ELR (cell line): ENCODE results near the gene OPN1SW.

Experiments
- DNase-seq: peaks from one replicate; pipeline ENCODE4 v3.0.0-alpha.2; 2015; ENCODE audit warnings: low read depth

The OPN1SW gene

DNA sequence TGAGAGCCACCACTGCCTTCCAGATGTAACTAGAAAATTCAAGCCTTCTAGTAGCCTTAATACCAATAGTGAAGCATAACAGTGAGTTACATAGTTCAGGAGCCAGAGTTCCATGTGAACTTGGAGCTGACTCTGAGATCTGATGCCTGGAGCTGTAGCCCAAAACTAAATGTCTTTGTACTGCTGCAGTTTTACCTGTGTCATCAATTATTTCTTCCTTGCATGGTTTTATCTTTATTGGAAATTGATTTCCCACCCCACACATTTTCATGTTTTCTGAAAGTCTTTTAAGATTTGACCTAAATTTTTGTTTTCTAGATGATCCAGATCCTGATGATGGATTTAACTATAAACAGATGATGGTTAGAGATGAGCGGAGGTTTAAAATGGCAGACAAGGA lies 17.0 kb downstream of the OPN1SW start:
- no peak for DNase-seq

GRCh38 chr7:128757203-128757602 lies 18.4 kb downstream of the OPN1SW start:
- DNase-seq: no peak

DNA sequence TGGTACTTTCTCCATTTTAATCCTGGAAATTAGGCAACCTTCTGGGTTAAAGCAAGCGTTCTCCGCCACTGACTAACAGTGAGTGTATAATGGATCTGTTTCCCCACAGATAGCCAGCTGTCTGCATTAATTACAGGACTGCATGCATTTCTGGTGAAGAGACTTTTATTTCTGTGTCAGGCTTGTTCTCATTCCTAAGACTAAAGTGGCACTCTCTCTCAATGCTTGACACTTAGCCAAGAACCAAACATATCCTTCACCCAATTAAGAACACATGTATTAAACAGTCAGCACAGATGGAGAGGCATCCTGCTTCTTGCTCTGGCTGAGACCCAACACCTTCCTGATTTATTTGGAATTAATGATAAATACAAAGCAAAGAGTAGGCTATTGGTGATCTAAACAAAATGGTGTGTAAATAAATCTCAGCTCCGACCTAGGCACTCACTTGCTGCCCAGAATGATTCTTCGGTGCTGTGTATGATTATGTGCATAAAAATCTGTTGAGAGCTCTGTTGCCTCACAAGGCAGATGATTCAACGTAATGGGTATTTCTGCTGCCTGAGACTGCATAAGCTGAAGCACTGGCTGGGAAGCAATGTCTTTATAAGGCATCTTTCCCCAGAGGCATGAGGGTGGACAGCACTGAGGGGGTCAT lies 19.6 kb downstream of the OPN1SW start:
- DNase-seq: peak; percentile 82

- DNase-seq: no peak
Observed at GRCh38 chr7:128755075-128755818, 20.3 kb downstream of the OPN1SW start.

DNA sequence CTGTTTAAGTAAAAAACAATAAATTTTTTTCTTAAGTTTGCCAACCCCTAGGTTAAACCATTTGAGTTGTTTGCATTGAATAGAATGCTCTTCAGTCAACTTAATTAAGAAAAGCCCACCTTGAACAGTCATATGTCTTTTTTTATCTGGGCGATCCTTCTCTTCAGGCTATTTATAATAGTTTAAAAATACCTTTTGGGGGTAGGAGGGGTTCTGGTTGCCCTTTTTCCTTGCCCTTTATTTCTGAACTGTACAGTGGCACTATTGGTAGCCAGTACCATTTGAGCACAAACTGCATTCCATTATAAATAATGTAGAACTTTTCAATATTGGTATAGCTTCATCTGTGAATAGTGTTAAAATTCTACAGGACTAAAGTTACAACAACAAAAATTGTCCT lies 23.3 kb downstream of the OPN1SW start:
- no peak for DNase-seq

GRCh38 chr7:128747327-128748079 lies 28.1 kb downstream of the OPN1SW start:
- DNase-seq: no peak

GRCh38 chr7:128745706-128746105 lies 29.9 kb downstream of the OPN1SW start:
- DNase-seq: no peak

GRCh38 chr7:128744366-128744905 lies 31.2 kb downstream of the OPN1SW start:
- no peak for DNase-seq

DNA sequence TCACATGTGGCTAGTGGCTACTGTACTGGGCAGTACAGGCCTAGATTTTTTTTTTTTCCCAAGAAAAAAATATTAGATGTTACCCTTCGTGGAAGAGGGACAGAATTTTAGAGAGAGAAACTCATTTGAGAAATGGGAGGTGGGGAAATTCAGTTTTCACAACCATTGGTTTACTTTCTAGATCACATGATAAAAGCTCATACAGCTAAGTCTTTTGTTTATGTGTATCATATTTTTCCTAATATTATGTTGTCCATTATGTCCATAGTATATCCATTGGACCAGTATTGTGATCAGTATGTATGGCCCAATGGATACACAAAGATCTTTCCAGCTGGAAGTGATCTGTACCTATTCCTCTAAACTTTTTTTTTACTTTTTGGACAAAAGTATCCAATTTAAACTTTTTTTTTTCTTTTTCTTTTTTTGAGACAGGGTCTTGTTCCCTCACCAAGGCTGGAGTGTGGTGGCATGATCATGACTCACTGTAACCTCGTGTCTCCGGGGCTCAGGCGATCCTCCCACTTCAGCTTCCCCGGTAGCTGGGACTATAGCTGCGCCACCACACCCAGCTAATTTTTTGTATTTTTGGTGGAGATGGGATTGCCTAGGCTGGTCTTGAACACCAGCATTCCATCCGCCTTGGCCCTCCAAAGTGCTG lies 32.4 kb downstream of the OPN1SW start:
- DNase-seq: no peak

DNA sequence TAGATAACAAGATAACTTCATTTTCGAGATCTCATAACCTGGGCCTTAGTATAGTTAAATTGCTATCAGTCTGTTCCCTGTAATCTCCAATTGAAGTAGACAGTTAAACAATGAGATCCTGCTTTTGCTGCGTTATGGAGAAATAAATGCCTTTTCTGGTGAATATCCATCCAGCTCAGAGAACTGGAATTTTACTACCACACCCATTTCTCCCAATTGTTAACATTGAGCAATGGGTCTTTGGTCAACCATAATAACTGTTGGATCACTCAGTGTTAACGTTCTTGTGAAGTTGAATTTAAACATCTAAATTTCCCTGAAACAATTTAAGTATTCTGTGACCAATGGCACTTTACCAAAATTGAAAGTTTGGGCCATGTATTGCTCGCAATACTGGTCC lies 33.4 kb downstream of the OPN1SW start:
- DNase-seq: peak; percentile 77

DNA sequence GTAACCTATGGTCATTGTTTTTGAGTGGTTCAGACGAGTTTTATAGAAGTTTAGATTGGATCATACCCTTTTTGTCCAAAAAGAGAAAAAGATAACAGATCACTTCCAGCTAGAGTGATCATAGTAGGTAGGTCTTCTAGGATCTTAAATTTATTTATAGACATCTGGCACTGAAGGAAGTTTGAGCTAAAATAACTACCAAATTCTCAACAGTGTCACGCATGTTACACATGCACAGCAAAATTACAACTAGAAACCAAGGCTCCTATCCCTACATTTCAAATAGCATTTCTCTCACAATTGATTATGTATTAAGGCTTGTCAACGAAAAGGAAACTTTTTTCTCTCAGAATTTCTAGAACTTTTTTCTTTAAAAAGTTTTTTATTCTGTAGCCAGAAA lies 34.1 kb downstream of the OPN1SW start:
- no peak for DNase-seq

- peak; percentile 33 for DNase-seq
Observed at GRCh38 chr7:128740996-128741395, 34.6 kb downstream of the OPN1SW start.

GRCh38 chr7:128739990-128740682 lies 35.5 kb downstream of the OPN1SW start:
- no peak for DNase-seq

DNA sequence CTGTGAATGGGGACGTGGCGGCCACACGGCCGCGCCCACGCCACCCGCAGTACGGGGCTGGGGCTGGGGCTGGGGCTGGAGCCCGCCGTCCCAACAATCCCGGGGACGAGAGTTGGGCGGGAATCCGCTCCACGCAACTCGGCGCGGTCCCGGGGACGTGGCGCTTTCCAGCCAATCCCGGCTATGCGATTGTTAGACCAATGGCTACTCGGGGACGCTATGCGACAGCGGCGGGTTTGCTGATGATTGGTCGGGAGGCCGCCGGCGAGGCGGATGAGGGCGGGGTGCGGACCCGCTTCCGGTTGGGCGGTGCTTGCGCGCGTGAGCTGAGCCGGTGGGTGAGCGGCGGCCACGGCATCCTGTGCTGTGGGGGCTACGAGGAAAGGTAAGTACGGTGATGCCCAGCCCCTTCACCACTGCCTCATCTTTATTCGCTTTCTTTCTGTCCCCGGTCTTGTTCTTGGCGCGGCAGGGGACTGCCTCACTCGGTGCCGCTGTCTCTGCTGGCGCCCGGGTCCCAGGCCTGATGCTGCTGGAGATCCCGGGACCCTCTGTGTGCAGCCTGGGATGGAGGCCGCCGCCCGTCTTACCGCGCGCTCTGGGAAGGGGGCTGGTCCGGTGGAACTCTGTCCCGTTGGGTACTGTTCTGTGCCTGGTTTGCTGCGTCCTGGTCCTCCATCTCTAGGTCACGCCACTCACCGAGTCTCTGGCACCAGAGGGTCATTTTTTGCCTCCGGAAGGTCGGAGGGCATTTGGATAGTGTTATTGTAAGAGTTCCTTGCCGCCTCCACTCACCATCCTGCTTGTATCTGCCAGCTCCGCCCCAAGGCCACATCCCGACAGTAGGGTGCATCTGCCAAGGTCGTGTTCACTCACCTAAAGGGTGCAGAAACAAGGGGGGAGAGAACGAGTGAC lies 36.3 kb downstream of the OPN1SW start, which contains the start of gene CALU:
Gene CALU, plus strand, starts transcription at position 312 of the 915 bp plus-strand sequence. CDS start 9,225 bp downstream, outside the sequence.
- DNase-seq: peak; percentile 96

GRCh38 chr7:128738570-128739047 lies 37.0 kb downstream of the OPN1SW start:
- no peak for DNase-seq

DNA sequence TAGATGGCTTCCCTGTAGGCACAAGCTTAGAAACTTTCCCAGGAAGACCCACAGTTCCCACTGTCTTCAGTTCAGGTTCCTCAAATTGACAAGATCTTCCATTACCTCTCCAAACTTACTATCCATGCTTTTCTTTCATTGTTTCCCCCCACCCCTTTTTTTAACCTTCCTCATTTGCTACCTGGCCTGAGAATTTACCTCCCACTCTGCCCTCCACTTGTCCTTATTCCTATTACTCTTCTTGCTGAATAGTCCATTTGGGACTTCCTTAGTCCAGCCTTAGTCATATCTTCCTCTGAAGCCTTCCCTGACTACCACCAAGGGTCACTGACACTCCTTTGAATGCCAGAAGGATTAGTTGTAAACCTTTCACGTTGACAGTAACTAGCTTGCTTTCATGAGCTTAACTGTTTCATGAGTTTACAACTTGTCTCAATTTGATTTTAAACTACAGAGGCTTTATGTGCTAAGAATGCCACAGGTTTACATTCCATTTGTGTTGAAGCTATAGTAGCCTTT lies 37.7 kb downstream of the OPN1SW start:
- DNase-seq: peak; percentile 92

GRCh38 chr7:128737441-128737840 lies 38.2 kb downstream of the OPN1SW start:
- DNase-seq: no peak

DNA sequence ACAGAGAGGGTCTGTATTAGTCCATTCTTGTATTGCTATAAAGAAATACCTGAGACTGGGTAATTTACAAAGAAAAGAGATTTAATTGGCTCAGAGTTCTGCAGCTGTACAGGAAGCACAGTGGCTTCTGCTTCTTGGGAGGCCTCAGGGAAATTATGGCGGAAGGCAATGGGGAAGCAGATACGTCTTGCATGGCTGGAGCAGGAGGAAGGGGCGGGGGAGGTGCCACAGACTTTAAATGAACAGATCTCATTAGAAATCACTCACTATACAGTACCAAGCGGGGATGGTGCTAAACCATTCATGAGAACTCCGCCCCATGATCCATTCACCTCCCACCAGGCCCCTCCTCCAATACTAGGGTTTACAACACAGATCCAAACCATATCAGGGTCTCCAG lies 40.2 kb downstream of the OPN1SW start:
- no peak for DNase-seq

DNA sequence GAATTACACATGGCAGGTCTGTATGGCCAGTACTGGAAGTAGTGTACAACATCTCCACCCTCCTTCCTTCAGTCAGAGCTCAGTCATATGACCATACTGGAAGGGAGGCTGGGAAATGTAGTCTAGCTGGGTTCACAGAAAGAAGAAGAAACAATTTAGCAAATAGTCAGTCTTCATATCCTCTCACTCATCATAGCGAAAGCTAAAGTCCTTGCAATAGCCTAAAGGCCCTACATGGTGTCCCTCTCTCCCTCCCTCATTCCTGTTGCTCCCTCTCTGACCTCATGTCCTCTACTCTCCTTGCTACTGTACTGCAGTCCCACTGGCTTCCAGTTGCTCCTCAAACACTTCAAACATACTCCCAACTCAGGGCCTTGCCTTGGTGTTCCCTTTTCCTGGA lies 40.7 kb downstream of the OPN1SW start:
- DNase-seq: no peak

DNA sequence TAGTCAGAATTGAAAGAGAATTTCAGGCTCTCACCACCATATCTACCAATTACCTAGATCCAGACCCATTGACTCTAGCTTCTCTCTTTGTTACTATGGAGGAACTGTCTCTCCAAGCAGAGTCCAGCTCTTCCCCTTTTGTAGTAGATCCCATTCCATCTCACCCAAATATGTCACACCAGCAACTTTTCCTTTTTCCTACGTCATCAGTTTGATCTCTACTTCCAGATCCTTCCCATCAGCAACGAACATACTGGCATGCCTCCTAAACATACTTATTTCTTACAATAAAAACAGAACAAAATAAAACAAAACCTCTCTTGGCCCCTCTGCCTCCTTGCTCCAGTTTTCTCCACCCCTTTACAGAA lies 42.3 kb downstream of the OPN1SW start:
- no peak for DNase-seq
